AG04450 (cell line): ENCODE measurements around the gene RIMBP3B. TPM values are rescaled to one million over a fixed set of nuclear protein-coding genes. Genes with fewer than 3 reads are reported as not detected.
"Not testable (repeated sequence)": the region's sequence is repeated elsewhere in the genome, so short reads cannot be mapped to it uniquely, and the experiment has no call there.

Experiments used
- CTCF ChIA-PET: fragments of 300-600, 350-600 bp; formaldehyde crosslinking; extraction: SDS; loops from one replicate; lab custom pipeline; 2022; ENCODE audit warnings: antibody characterized with exemption, inconsistent platforms; lab: Charles Lee
- POLR2A ChIA-PET: fragments of 350-600 bp; formaldehyde crosslinking; extraction: SDS; loops from one replicate; lab custom pipeline; 2021; ENCODE audit warnings: antibody characterized with exemption, inconsistent platforms; lab: Yijun Ruan, JAX
- DNase-seq: peaks from one replicate; pipeline ENCODE4 v3.0.0-alpha.2; 2011; ENCODE audit warnings: low read depth, low spot score
- H3K27ac ChIP-seq: one replicate; pipeline ENCODE4 v1.5.1; 2012; ENCODE audit warnings: low read depth, low read length, control low read depth
- H3K27me3 ChIP-seq: one replicate; pipeline ENCODE4 v1.6.0; 2012; ENCODE audit warnings: low read length; ENCODE audit not compliant: control insufficient read depth, insufficient read depth
- H3K4me3 ChIP-seq: 2 replicates; pipeline ENCODE4 v1.5.1; 2011; ENCODE audit warnings: mild to moderate bottlenecking, low read depth, low read length, control low read depth
- H3K9me3 ChIP-seq: 2 replicates; pipeline ENCODE4 v1.5.1; 2012; ENCODE audit warnings: low read length; ENCODE audit not compliant: control insufficient read depth, insufficient read depth
- polyA minus RNA-seq: library from RNA; depleted of rRNA, polyadenylated mRNA; stranded (reverse); fragments of >200 nt; gene quantifications from 2 replicates; pipeline ENCODE4 v1.2.3, GENCODE V29; 2011; rRNA and poly(A)+ RNA removed
- polyA plus RNA-seq: library from polyadenylated mRNA; depleted of rRNA; stranded (reverse); fragments of >200 nt; gene quantifications from 2 replicates; pipeline ENCODE4 v1.2.3, GENCODE V29; 2011; rRNA removed

Gene RIMBP3B
- polyA plus RNA-seq (0.09 and 0.14 TPM in 2 replicates), polyA minus RNA-seq (0.51 and 0.52 TPM in 2 replicates)

GRCh38 chr22:21383701-21384467, at the start of gene RIMBP3B:
RIMBP3B (plus strand) TSS chr22:21383751; CDS start chr22:21383859, 108 bp downstream.
- H3K27ac ChIP-seq, CTCF ChIA-PET, H3K27me3 ChIP-seq, DNase-seq, POLR2A ChIA-PET, H3K4me3 ChIP-seq, H3K9me3 ChIP-seq: not testable (repeated sequence)

- H3K9me3 ChIP-seq, CTCF ChIA-PET, H3K4me3 ChIP-seq, H3K27me3 ChIP-seq, POLR2A ChIA-PET, DNase-seq, H3K27ac ChIP-seq: not testable (repeated sequence)
These were observed 26.0 kb upstream of the RIMBP3B start for GRCh38 chr22:21357527-21357926.

- H3K27me3 ChIP-seq, H3K9me3 ChIP-seq, POLR2A ChIA-PET, DNase-seq, H3K27ac ChIP-seq, CTCF ChIA-PET, H3K4me3 ChIP-seq: not testable (repeated sequence)
These were observed 23.0 kb upstream of the RIMBP3B start for GRCh38 chr22:21360525-21360924.

GRCh38 chr22:21362473-21362872, 21.1 kb upstream of the RIMBP3B start:
- CTCF ChIA-PET, POLR2A ChIA-PET: not testable (repeated sequence)

GRCh38 chr22:21363061-21363460, 20.5 kb upstream of the RIMBP3B start:
- DNase-seq, CTCF ChIA-PET, POLR2A ChIA-PET, H3K27ac ChIP-seq, H3K9me3 ChIP-seq, H3K27me3 ChIP-seq, H3K4me3 ChIP-seq: not testable (repeated sequence)

More at GRCh38 chr22:21362473-21362872, 21.1 kb upstream of the RIMBP3B start:
- not testable (repeated sequence) for H3K27me3 ChIP-seq, DNase-seq, H3K9me3 ChIP-seq, H3K27ac ChIP-seq, H3K4me3 ChIP-seq

GRCh38 chr22:21363803-21364202, 19.7 kb upstream of the RIMBP3B start:
- CTCF ChIA-PET, H3K4me3 ChIP-seq, H3K9me3 ChIP-seq, H3K27ac ChIP-seq, POLR2A ChIA-PET, H3K27me3 ChIP-seq, DNase-seq: not testable (repeated sequence)

- H3K27ac ChIP-seq, result not testable (repeated sequence)
These were observed 19.2 kb upstream of the RIMBP3B start for GRCh38 chr22:21364362-21364761.

GRCh38 chr22:21365337-21365736, 18.2 kb upstream of the RIMBP3B start:
- CTCF ChIA-PET, H3K27ac ChIP-seq, H3K27me3 ChIP-seq, DNase-seq, H3K4me3 ChIP-seq, H3K9me3 ChIP-seq, POLR2A ChIA-PET: not testable (repeated sequence)

More at GRCh38 chr22:21364362-21364761, 19.2 kb upstream of the RIMBP3B start:
- H3K4me3 ChIP-seq, DNase-seq, POLR2A ChIA-PET, H3K27me3 ChIP-seq, H3K9me3 ChIP-seq, CTCF ChIA-PET: not testable (repeated sequence)

- H3K27ac ChIP-seq, H3K9me3 ChIP-seq, DNase-seq, CTCF ChIA-PET, POLR2A ChIA-PET, H3K27me3 ChIP-seq, H3K4me3 ChIP-seq: not testable (repeated sequence)
These were observed 14.8 kb upstream of the RIMBP3B start for GRCh38 chr22:21368603-21369310.

GRCh38 chr22:21375880-21376279, 7.7 kb upstream of the RIMBP3B start:
- DNase-seq, H3K27ac ChIP-seq, POLR2A ChIA-PET, H3K4me3 ChIP-seq, H3K9me3 ChIP-seq, CTCF ChIA-PET, H3K27me3 ChIP-seq: not testable (repeated sequence)

GRCh38 chr22:21384468-21385357, 1.2 kb downstream of the RIMBP3B start:
- CTCF ChIA-PET, result not testable (repeated sequence)

More at GRCh38 chr22:21384468-21385357, 1.2 kb downstream of the RIMBP3B start:
- H3K27ac ChIP-seq, POLR2A ChIA-PET, H3K4me3 ChIP-seq, H3K27me3 ChIP-seq, H3K9me3 ChIP-seq, DNase-seq: not testable (repeated sequence)
